Endodermal cell (in vitro differentiated cells): ENCODE measurements around the gene TGFB2. TPM values are rescaled to one million over a fixed set of nuclear protein-coding genes. Genes with fewer than 3 reads are reported as not detected.

Experiments
- DNase-seq: peaks from one replicate; pipeline ENCODE4 v3.0.0-alpha.2; 2017
- H3K27ac ChIP-seq: 2 replicates; pipeline ENCODE4 v1.5.1; 2013; ENCODE audit warnings: mild to moderate bottlenecking, low read depth, low read length, moderate library complexity
- H3K27me3 ChIP-seq: 2 replicates; pipeline ENCODE4 v1.6.1; 2013; ENCODE audit warnings: mild to moderate bottlenecking, low read length, moderate library complexity; ENCODE audit not compliant: insufficient read depth, control insufficient read depth, poor library complexity, severe bottlenecking
- H3K36me3 ChIP-seq: 2 replicates; pipeline ENCODE4 v1.7.0; 2013; ENCODE audit warnings: mild to moderate bottlenecking, low read length, moderate library complexity; ENCODE audit not compliant: control insufficient read depth, insufficient read depth
- H3K4me1 ChIP-seq: one replicate; pipeline ENCODE4 v1.7.0; 2013; ENCODE audit warnings: low read length; ENCODE audit not compliant: control insufficient read depth, insufficient read depth
- H3K4me3 ChIP-seq: 2 replicates; pipeline ENCODE4 v1.5.1; 2013; ENCODE audit warnings: mild to moderate bottlenecking, low read length, moderate library complexity
- H3K9ac ChIP-seq: 2 replicates; pipeline ENCODE4 v1.6.1; 2013; ENCODE audit warnings: mild to moderate bottlenecking, low read length, moderate library complexity; ENCODE audit not compliant: poor library complexity, severe bottlenecking; ENCODE audit errors: extremely low read depth
- H3K9me3 ChIP-seq: 2 replicates; pipeline ENCODE4 v1.6.1; 2013; ENCODE audit warnings: mild to moderate bottlenecking, low read length, moderate library complexity; ENCODE audit not compliant: control insufficient read depth
- H3K27ac Mint-ChIP-seq: 2 replicates; pipeline ENCODE4 v1.8.0; 2020; ENCODE audit warnings: mixed read lengths
- H3K27me3 Mint-ChIP-seq: 2 replicates; pipeline ENCODE4 v1.8.0; 2021; ENCODE audit warnings: mild to moderate bottlenecking, mixed read lengths; ENCODE audit not compliant: insufficient read depth
- H3K36me3 Mint-ChIP-seq: 2 replicates; pipeline ENCODE4 v1.8.0; 2020; ENCODE audit warnings: low read depth, mixed read lengths
- H3K4me1 Mint-ChIP-seq: 2 replicates; pipeline ENCODE4 v1.8.0; 2020; ENCODE audit warnings: mixed read lengths
- H3K4me3 Mint-ChIP-seq: 2 replicates; pipeline ENCODE4 v1.8.0; 2020; ENCODE audit warnings: mild to moderate bottlenecking, moderate library complexity, mixed read lengths
- H3K9me3 Mint-ChIP-seq: 2 replicates; pipeline ENCODE4 v1.8.0; 2020; ENCODE audit warnings: mild to moderate bottlenecking, mixed read lengths
- CTCF ChIP-seq: fragments of 200-600 bp; sonication (generic); conservative IDR thresholded peaks from 2 replicates; pipeline ENCODE4 v1.5.0; 2021; ENCODE audit warnings: antibody characterized with exemption, mild to moderate bottlenecking
- WGBS, 2 experiments: methylation state at CpG; one replicate each; pipeline versions ENCODE4 v1.1.5 to v1.1.7; 2013; ENCODE audit warnings: missing lambda C conversion rate in 2 of 2, mixed read lengths in 1 of 2; ENCODE audit not compliant: insufficient coverage in 1 of 2, insufficient read length in 1 of 2; 5-methylcytosine and 5-hydroxymethylcytosine counted together
- total RNA-seq, 2 donors: library from RNA; stranded (reverse); fragmentation: NEBNext Ultra II Directional in 1 of 2; extraction: Animal tissue kit (Norgen Biotek cat#: 25700) in 1 of 2; gene quantifications; 2 replicates in 1 of 2; 3 replicates in 1 of 2; pipeline ENCODE4 v1.2.1, GENCODE V29; 2021

TGFB2 gene
- total RNA-seq, 2 donors from 2014 or later, result 0.11 to 1.2 TPM

- no peaks in the 10 kb centered on the region for H3K27me3 ChIP-seq
- H3K4me1 Mint-ChIP-seq, result no peaks in the 10 kb centered on the region
- no peaks in the 10 kb centered on the region for H3K36me3 Mint-ChIP-seq
- TF ChIP-seq CTCF, result peak; percentile 16
- WGBS, 2 experiments, result 86 to 100% methylated on average over 2 to 7 of the region's 9 CpGs
- no peaks in the 10 kb centered on the region for H3K36me3 ChIP-seq
- no peak overlapping the region for H3K27ac ChIP-seq
- H3K9ac ChIP-seq, result no peak overlapping the region
- H3K4me3 ChIP-seq, result no peak overlapping the region
- no peaks in the 10 kb centered on the region for H3K9me3 ChIP-seq
- no peaks in the 10 kb centered on the region for H3K4me1 ChIP-seq
- no peaks in the 10 kb centered on the region for H3K9me3 Mint-ChIP-seq
- H3K4me3 Mint-ChIP-seq, result no peak overlapping the region
- DNase-seq, result peak; percentile 58
- no peaks in the 10 kb centered on the region for H3K27me3 Mint-ChIP-seq
- peak overlapping the region; percentile 35 for H3K27ac Mint-ChIP-seq
These were observed 94.6 kb downstream of the TGFB2 start for GRCh38 chr1:218439541-218440295.

DNA sequence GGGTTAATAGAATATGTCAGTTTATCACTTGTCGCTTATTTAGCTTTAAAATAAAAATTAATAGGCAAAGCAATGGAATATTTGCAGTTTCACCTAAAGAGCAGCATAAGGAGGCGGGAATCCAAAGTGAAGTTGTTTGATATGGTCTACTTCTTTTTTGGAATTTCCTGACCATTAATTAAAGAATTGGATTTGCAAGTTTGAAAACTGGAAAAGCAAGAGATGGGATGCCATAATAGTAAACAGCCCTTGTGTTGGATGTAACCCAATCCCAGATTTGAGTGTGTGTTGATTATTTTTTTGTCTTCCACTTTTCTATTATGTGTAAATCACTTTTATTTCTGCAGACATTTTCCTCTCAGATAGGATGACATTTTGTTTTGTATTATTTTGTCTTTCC lies 98.1 kb downstream of the TGFB2 start:
- no peaks in the 10 kb centered on the region for H3K27me3 ChIP-seq
- no peak overlapping the region for H3K9ac ChIP-seq
- no peak for DNase-seq
- H3K4me1 Mint-ChIP-seq, result no peaks in the 10 kb centered on the region
- H3K27ac ChIP-seq, result no peak overlapping the region
- WGBS, 2 experiments, result 99 to 100% methylated on average over 1 to 2 of the region's 2 CpGs
- H3K9me3 ChIP-seq, result no peaks in the 10 kb centered on the region
- H3K27ac Mint-ChIP-seq, result no peak overlapping the region
- no peak overlapping the region for H3K4me3 ChIP-seq
- H3K4me1 ChIP-seq, result no peaks in the 10 kb centered on the region
- no peak for TF ChIP-seq CTCF
- no peaks in the 10 kb centered on the region for H3K36me3 ChIP-seq
- no peaks in the 10 kb centered on the region for H3K36me3 Mint-ChIP-seq
- no peak overlapping the region for H3K4me3 Mint-ChIP-seq
- no peaks in the 10 kb centered on the region for H3K9me3 Mint-ChIP-seq
- H3K27me3 Mint-ChIP-seq, result no peaks in the 10 kb centered on the region

GRCh38 chr1:218444173-218444572 lies 99.0 kb downstream of the TGFB2 start:
- no peak overlapping the region for H3K4me3 ChIP-seq
- no peaks in the 10 kb centered on the region for H3K4me1 Mint-ChIP-seq
- no peaks in the 10 kb centered on the region for H3K4me1 ChIP-seq
- TF ChIP-seq CTCF, result no peak
- no peak overlapping the region for H3K4me3 Mint-ChIP-seq
- peaks cover 6% of the 10 kb centered on the region for H3K9me3 Mint-ChIP-seq
- no peak overlapping the region for H3K27ac ChIP-seq
- H3K9ac ChIP-seq, result no peak overlapping the region
- no peaks in the 10 kb centered on the region for H3K36me3 Mint-ChIP-seq
- no peaks in the 10 kb centered on the region for H3K9me3 ChIP-seq
- H3K27ac Mint-ChIP-seq, result no peak overlapping the region
- no peaks in the 10 kb centered on the region for H3K27me3 Mint-ChIP-seq
- no peaks in the 10 kb centered on the region for H3K27me3 ChIP-seq
- H3K36me3 ChIP-seq, result no peaks in the 10 kb centered on the region
- 82 to 84% methylated on average over 3 to 5 of the region's 5 CpGs for WGBS, 2 experiments
- DNase-seq, result no peak
